H1 (cell line): ENCODE results near the gene ZRANB3. TPM values are rescaled to one million over a fixed set of nuclear protein-coding genes. Genes with fewer than 3 reads are reported as not detected.

Experiments used
- CTCF ChIA-PET: fragments of 300-600 bp; sonication (Branson Sonifier 250); formaldehyde crosslinking; loops from one replicate; lab custom pipeline; 2021; ENCODE audit not compliant: partially characterized antibody; lab: Charles Lee
- POLR2A ChIA-PET: fragments of 300-600 bp; sonication (Branson Sonifier 250); formaldehyde crosslinking; loops from one replicate; lab custom pipeline; 2021; ENCODE audit warnings: inconsistent platforms; ENCODE audit not compliant: partially characterized antibody; lab: Charles Lee
- DNase-seq, 2 experiments: peaks; one replicate each; pipeline versions ENCODE4 v3.0.0 to v3.0.0-alpha.2; 2010 to 2022; ENCODE audit warnings: low spot score in 2 of 2, low read depth in 1 of 2, mixed read lengths in 1 of 2
- FAIRE-seq: peaks from 2 replicates; lab custom pipeline; 2011; peaks lifted over from hg19 to GRCh38; lab: Jason Lieb, UNC
- H2AFZ ChIP-seq: 2 replicates; pipeline ENCODE4 v1.8.1; 2012; ENCODE audit warnings: low read length, inconsistent platforms
- H2AK5ac ChIP-seq: 2 replicates; pipeline ENCODE4 v1.6.1; 2013; ENCODE audit warnings: low read depth, low read length
- H2BK120ac ChIP-seq: replicated peaks from 2 replicates; pipeline ENCODE3; 2013; ENCODE audit warnings: low read depth, low read length, inconsistent platforms
- H2BK12ac ChIP-seq: 2 replicates; pipeline ENCODE4 v1.6.1; 2013; ENCODE audit warnings: low read depth, low read length
- H2BK15ac ChIP-seq: 2 replicates; pipeline ENCODE4 v1.6.1; 2013; ENCODE audit warnings: low read length
- H2BK20ac ChIP-seq: 2 replicates; pipeline ENCODE4 v1.6.1; 2013; ENCODE audit warnings: low read length
- H2BK5ac ChIP-seq: 2 replicates; pipeline ENCODE4 v1.6.1; 2013; ENCODE audit warnings: low read depth, low read length
- H3K14ac ChIP-seq: 2 replicates; pipeline ENCODE4 v1.6.1; 2013; ENCODE audit warnings: inconsistent platforms; ENCODE audit not compliant: insufficient read length
- H3K18ac ChIP-seq: 2 replicates; pipeline ENCODE4 v1.6.1; 2013; ENCODE audit warnings: low read length; ENCODE audit errors: extremely low read depth
- H3K23ac ChIP-seq: 2 replicates; pipeline ENCODE4 v1.6.1; 2013; ENCODE audit warnings: inconsistent platforms; ENCODE audit not compliant: insufficient read length
- H3K23me2 ChIP-seq: 2 replicates; pipeline ENCODE4 v1.6.1; 2013; ENCODE audit warnings: low read depth, low read length
- H3K27ac ChIP-seq: 2 replicates; pipeline ENCODE4 v1.6.1; 2011; ENCODE audit warnings: low read depth, low read length, inconsistent platforms
- H3K27me3 ChIP-seq, 4 experiments: replicated peaks in 1 of 4; 1 replicate in 1 of 4; 2 replicates in 3 of 4; pipeline versions ENCODE4 v1.6.1 to v1.8.1; 2011 to 2013; ENCODE audit warnings: low read length in 3 of 4, mild to moderate bottlenecking in 3 of 4, inconsistent platforms in 2 of 4, mixed read lengths in 2 of 4, moderate library complexity in 1 of 4; ENCODE audit not compliant: control insufficient read depth in 3 of 4, insufficient read depth in 3 of 4; ENCODE audit errors: extremely low read depth in 1 of 4
- H3K36me3 ChIP-seq, 4 experiments: 2 replicates each; pipeline versions ENCODE4 v1.6.1 to v1.8.1; 2011 to 2013; ENCODE audit warnings: mild to moderate bottlenecking in 4 of 4, low read length in 3 of 4, moderate library complexity in 2 of 4, control low read depth in 1 of 4, inconsistent platforms in 1 of 4; ENCODE audit not compliant: insufficient read depth in 4 of 4, control insufficient read depth in 2 of 4
- H3K4ac ChIP-seq: replicated peaks from 2 replicates; pipeline ENCODE3; 2013; ENCODE audit warnings: low read length, low read depth, mixed read lengths, inconsistent platforms; ENCODE audit not compliant: insufficient read length
- H3K4me1 ChIP-seq, 4 experiments: replicated peaks in 1 of 4; 1 replicate in 1 of 4; 2 replicates in 3 of 4; pipeline versions ENCODE4 v1.6.1 to v1.8.1; 2011 to 2013; ENCODE audit warnings: low read length in 3 of 4, inconsistent platforms in 2 of 4, mixed read lengths in 1 of 4; ENCODE audit not compliant: insufficient read depth in 4 of 4, control insufficient read depth in 3 of 4
- H3K4me2 ChIP-seq, 2 experiments: 2 replicates each; pipeline versions ENCODE4 v1.6.1 to v1.8.1; 2011 to 2013; ENCODE audit warnings: low read depth in 2 of 2, low read length in 2 of 2, control low read depth in 1 of 2, inconsistent platforms in 1 of 2, mild to moderate bottlenecking in 1 of 2; ENCODE audit not compliant: insufficient read depth in 1 of 2
- H3K4me3 ChIP-seq, 4 experiments: fragments of 200-600, 300-600 bp in 1 of 4; sonication (generic), shearing (Covaris generic), sonication (Bioruptor Twin) in 1 of 4; 2 replicates each; pipeline versions ENCODE4 v1.5.1 to v1.8.1; 2011 to 2016; ENCODE audit warnings: low read length in 4 of 4, low read depth in 3 of 4, control low read depth in 2 of 4, inconsistent platforms in 2 of 4, mild to moderate bottlenecking in 2 of 4, mixed read lengths in 1 of 4, moderate library complexity in 1 of 4; ENCODE audit not compliant: insufficient read depth in 2 of 4; ENCODE audit errors: extremely low read depth in 1 of 4
- H3K56ac ChIP-seq: replicated peaks from 2 replicates; pipeline ENCODE3; 2013; ENCODE audit warnings: low read depth, mild to moderate bottlenecking, mixed read lengths, low read length, inconsistent platforms; ENCODE audit not compliant: insufficient read length
- H3K79me1 ChIP-seq: 2 replicates; pipeline ENCODE4 v1.6.1; 2013; ENCODE audit warnings: low read depth, low read length, control low read depth
- H3K79me2 ChIP-seq, 2 experiments: 2 replicates each; pipeline versions ENCODE4 v1.6.1 to v1.8.1; 2012 to 2013; ENCODE audit warnings: low read length in 2 of 2, mild to moderate bottlenecking in 2 of 2, inconsistent platforms in 1 of 2; ENCODE audit not compliant: insufficient read depth in 2 of 2, control insufficient read depth in 1 of 2
- H3K9ac ChIP-seq, 4 experiments: replicated peaks in 1 of 4; 1 replicate in 1 of 4; 2 replicates in 3 of 4; pipeline versions ENCODE4 v1.6.1 to v1.8.1; 2011 to 2013; ENCODE audit warnings: low read depth in 3 of 4, low read length in 3 of 4, control low read depth in 2 of 4, mild to moderate bottlenecking in 2 of 4, moderate library complexity in 2 of 4, inconsistent platforms in 1 of 4; ENCODE audit errors: extremely low read depth in 1 of 4
- H3K9me3 ChIP-seq, 2 experiments: 2 replicates each; pipeline versions ENCODE4 v1.6.1 to v1.8.1; 2012 to 2013; ENCODE audit warnings: mild to moderate bottlenecking in 2 of 2, moderate library complexity in 2 of 2, control low read depth in 1 of 2, inconsistent platforms in 1 of 2, low read depth in 1 of 2, low read length in 1 of 2, mixed read lengths in 1 of 2; ENCODE audit not compliant: insufficient read depth in 2 of 2
- H4K20me1 ChIP-seq, 2 experiments: replicated peaks in 1 of 2; 2 replicates each; pipeline versions ENCODE3 to v1.8.1; 2011 to 2013; ENCODE audit warnings: inconsistent platforms in 2 of 2, low read length in 2 of 2, mild to moderate bottlenecking in 1 of 2; ENCODE audit not compliant: insufficient read depth in 2 of 2, control insufficient read depth in 1 of 2
- H4K5ac ChIP-seq: 2 replicates; pipeline ENCODE4 v1.6.1; 2013; ENCODE audit warnings: low read length, low read depth, mixed read lengths, inconsistent platforms; ENCODE audit not compliant: insufficient read length
- H4K8ac ChIP-seq: 2 replicates; pipeline ENCODE4 v1.8.0; 2013; ENCODE audit warnings: mild to moderate bottlenecking, moderate library complexity, low read length, inconsistent platforms; ENCODE audit not compliant: insufficient read depth; ENCODE audit errors: extremely low read depth
- H4K91ac ChIP-seq: replicated peaks from 2 replicates; pipeline ENCODE3; 2013; ENCODE audit warnings: low read length, mixed read lengths, inconsistent platforms; ENCODE audit not compliant: insufficient read length
- CBX5 ChIP-seq: fragments of 300-800, 300-1000 bp; sonication (generic); IDR thresholded peaks from 2 replicates; pipeline ENCODE4 v1.7.1; 2016; ENCODE audit warnings: antibody characterized with exemption, low read length, low read depth
- CEBPB ChIP-seq: IDR thresholded peaks from 2 replicates; pipeline ENCODE4 v1.6.1; 2012; ENCODE audit warnings: low read depth, low read length
- CREB1 ChIP-seq: IDR thresholded peaks from 2 replicates; pipeline ENCODE4 v1.6.1; 2012; ENCODE audit warnings: inconsistent platforms
- EGR1 ChIP-seq: IDR thresholded peaks from 2 replicates; pipeline ENCODE4 v1.6.1; 2011; ENCODE audit warnings: low read depth, low read length, borderline replicate concordance
- GABPA ChIP-seq: IDR thresholded peaks from 2 replicates; pipeline ENCODE4 v1.6.1; 2011; ENCODE audit warnings: mild to moderate bottlenecking, low read length, moderate library complexity, borderline replicate concordance; ENCODE audit not compliant: insufficient read depth
- JUN ChIP-seq: IDR thresholded peaks from 2 replicates; pipeline ENCODE4 v1.6.1; 2011; ENCODE audit warnings: low read depth, mild to moderate bottlenecking, improper control_type of control experiment, low read length
- KDM5A ChIP-seq: fragments of 200-600 bp; IDR thresholded peaks from 2 replicates; pipeline ENCODE4 v1.7.1; 2012; ENCODE audit warnings: mild to moderate bottlenecking, low read length, inconsistent platforms, mixed read lengths
- RFX5 ChIP-seq: IDR thresholded peaks from 2 replicates; pipeline ENCODE4 v1.6.1; 2011; ENCODE audit warnings: low read depth, low read length, improper control_type of control experiment, borderline replicate concordance
- SIRT6 ChIP-seq: IDR thresholded peaks from one replicate; pipeline ENCODE4 v1.7.1; 2012; ENCODE audit warnings: low read length, inconsistent platforms
- USF2 ChIP-seq: IDR thresholded peaks from 2 replicates; pipeline ENCODE4 v1.6.1; 2011; ENCODE audit warnings: low read length, improper control_type of control experiment
- ZNF274 ChIP-seq: IDR thresholded peaks from 2 replicates; pipeline ENCODE4 v1.7.0; 2012; ENCODE audit warnings: low read length, borderline replicate concordance; ENCODE audit errors: extremely low read depth
- WGBS, 2 experiments: shearing (Covaris generic) in 1 of 2; methylation state at CpG; one replicate each; pipeline versions ENCODE4 v1.1.6 to v1.1.7; 2013 to 2015; ENCODE audit warnings: low lambda C conversion rate in 2 of 2, mixed read lengths in 2 of 2, inconsistent platforms in 1 of 2, low coverage in 1 of 2, missing lambda C conversion rate in 1 of 2; ENCODE audit not compliant: insufficient replicate concordance in 2 of 2, insufficient coverage in 1 of 2, insufficient read length in 1 of 2; ENCODE audit errors: extremely low coverage in 1 of 2, missing lambda C conversion rate in 1 of 2; 5-methylcytosine and 5-hydroxymethylcytosine counted together
- polyA plus RNA-seq, 7 experiments: library from polyadenylated mRNA; depleted of rRNA in 3 of 7; stranded (reverse) in 5 of 7; unstranded in 2 of 7; fragments of >200 nt in 5 of 7; fragments of 200-250 nt in 2 of 7; gene quantifications; 1 replicate in 5 of 7; 2 replicates in 1 of 7; 4 replicates in 1 of 7; pipeline versions ENCODE4 v1.2.1 to v1.2.3, GENCODE V29; 2011 to 2013; ENCODE audit warnings: missing spikeins in 2 of 7, mixed read lengths in 2 of 7
- total RNA-seq: library from RNA; stranded (reverse); fragmentation: NEBNext Ultra II Directional; extraction: Animal tissue kit (Norgen Biotek cat#: 25700); gene quantifications from 2 replicates; pipeline ENCODE4 v1.2.1, GENCODE V29; 2021
- TF ChIP-seq, protein P1 (sequence below), 3 experiments: IDR thresholded peaks; 1 replicate in 2 of 3; 2 replicates in 1 of 3; pipeline versions ENCODE4 v1.5.1 to v1.6.1; 2011; ENCODE audit warnings: low read length in 3 of 3, mild to moderate bottlenecking in 3 of 3, inconsistent platforms in 2 of 3, low read depth in 1 of 3, moderate library complexity in 1 of 3; ENCODE audit not compliant: insufficient read depth in 1 of 3; ENCODE audit errors: control extremely low read depth in 1 of 3

Gene ZRANB3
- total and polyA plus RNA-seq, 2 of the 8 experiments (the other 6 are each of a cell fraction or from before 2014, with no cell fraction given) = 4.5 to 19.3 TPM

- 93% methylated on average over 2 of the region's 2 CpGs; no CpG with 5 or more reads in 1 of the 2 experiments for WGBS, 2 experiments
- Histone ChIP-seq H4K5ac (no peak overlapping the region), H3K4me1 (no peaks in the 10 kb centered on the region), H2BK20ac (no peak overlapping the region), H2BK15ac (no peak overlapping the region), H3K14ac (no peak overlapping the region), H3K4me3 (no peak overlapping the region), H2BK12ac (no peak overlapping the region), H2AK5ac (no peak overlapping the region), H3K36me3 (no peaks in the 10 kb centered on the region; a peak in 1 of 8 replicates), H3K9ac (no peak overlapping the region), H2AFZ (no peak overlapping the region), H2BK120ac (no peak overlapping the region), H4K91ac (no peak overlapping the region), H3K27me3 (no peaks in the 10 kb centered on the region), H3K23me2 (no peaks in the 10 kb centered on the region), H3K4me2 (no peak overlapping the region), H3K56ac (no peak overlapping the region), H4K8ac (no peak overlapping the region), H4K20me1 (no peaks in the 10 kb centered on the region), H3K79me1 (no peaks in the 10 kb centered on the region), H3K27ac (no peak overlapping the region), H2BK5ac (no peak overlapping the region), H3K4ac (no peak overlapping the region), H3K23ac (no peak overlapping the region), H3K9me3 (no peaks in the 10 kb centered on the region), H3K18ac (no peak overlapping the region), H3K79me2 (no peaks in the 10 kb centered on the region)
- ChIA-PET POLR2A (no interaction called here), CTCF (interaction anchor here (0.9 kb wide), 1 partner anchor 10 kb away, joined by 4 read pairs; no protein-coding TSS in a partner anchor)
- FAIRE-seq = no peak
- DNase-seq = no peak
- TF ChIP-seq SIRT6 (no peak), CBX5 (no peak), GABPA (no peak), RFX5 (no peak), KDM5A (no peak), CEBPB (no peak), USF2 (no peak), ZNF274 (no peak), EGR1 (no peak), CREB1 (no peak), JUN (no peak)
- TF ChIP-seq, protein P1, sequence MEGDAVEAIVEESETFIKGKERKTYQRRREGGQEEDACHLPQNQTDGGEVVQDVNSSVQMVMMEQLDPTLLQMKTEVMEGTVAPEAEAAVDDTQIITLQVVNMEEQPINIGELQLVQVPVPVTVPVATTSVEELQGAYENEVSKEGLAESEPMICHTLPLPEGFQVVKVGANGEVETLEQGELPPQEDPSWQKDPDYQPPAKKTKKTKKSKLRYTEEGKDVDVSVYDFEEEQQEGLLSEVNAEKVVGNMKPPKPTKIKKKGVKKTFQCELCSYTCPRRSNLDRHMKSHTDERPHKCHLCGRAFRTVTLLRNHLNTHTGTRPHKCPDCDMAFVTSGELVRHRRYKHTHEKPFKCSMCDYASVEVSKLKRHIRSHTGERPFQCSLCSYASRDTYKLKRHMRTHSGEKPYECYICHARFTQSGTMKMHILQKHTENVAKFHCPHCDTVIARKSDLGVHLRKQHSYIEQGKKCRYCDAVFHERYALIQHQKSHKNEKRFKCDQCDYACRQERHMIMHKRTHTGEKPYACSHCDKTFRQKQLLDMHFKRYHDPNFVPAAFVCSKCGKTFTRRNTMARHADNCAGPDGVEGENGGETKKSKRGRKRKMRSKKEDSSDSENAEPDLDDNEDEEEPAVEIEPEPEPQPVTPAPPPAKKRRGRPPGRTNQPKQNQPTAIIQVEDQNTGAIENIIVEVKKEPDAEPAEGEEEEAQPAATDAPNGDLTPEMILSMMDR (IDR thresholded peaks at IDR 0.05; ENCODE audit: control extremely low read depth in 1 of 3, insufficient read depth in 1 of 3, low read depth in 1 of 3, low read length in 3 of 3) = no peak
Measured at GRCh38 chr2:135271006-135271405, 260.0 kb downstream of the ZRANB3 start.
